ENCODE data around the gene RALA. TPM values are rescaled to one million over a fixed set of nuclear protein-coding genes. Genes with fewer than 3 reads are reported as not detected.

The RALA gene
- total RNA-seq, 4 donors from 2014 or later = 18.3 to 29.7 (median 20.0) TPM

GRCh38 chr7:39642896-39643295 is 19.5 kb downstream of the RALA start:
- Histone ChIP-seq H3K27ac (no peak overlapping the region), H3K4me3 (replicated peaks in 1 of 3) (no peak overlapping the region), H3K9me3 (no peaks in the 10 kb centered on the region), H3K36me3 (no peaks in the 10 kb centered on the region), H3K27me3 (no peaks in the 10 kb centered on the region), H3K4me1 (no peaks in the 10 kb centered on the region)
- intact Hi-C loops (cut with DNase I) = no loop called here
- TF ChIP-seq, protein P1, sequence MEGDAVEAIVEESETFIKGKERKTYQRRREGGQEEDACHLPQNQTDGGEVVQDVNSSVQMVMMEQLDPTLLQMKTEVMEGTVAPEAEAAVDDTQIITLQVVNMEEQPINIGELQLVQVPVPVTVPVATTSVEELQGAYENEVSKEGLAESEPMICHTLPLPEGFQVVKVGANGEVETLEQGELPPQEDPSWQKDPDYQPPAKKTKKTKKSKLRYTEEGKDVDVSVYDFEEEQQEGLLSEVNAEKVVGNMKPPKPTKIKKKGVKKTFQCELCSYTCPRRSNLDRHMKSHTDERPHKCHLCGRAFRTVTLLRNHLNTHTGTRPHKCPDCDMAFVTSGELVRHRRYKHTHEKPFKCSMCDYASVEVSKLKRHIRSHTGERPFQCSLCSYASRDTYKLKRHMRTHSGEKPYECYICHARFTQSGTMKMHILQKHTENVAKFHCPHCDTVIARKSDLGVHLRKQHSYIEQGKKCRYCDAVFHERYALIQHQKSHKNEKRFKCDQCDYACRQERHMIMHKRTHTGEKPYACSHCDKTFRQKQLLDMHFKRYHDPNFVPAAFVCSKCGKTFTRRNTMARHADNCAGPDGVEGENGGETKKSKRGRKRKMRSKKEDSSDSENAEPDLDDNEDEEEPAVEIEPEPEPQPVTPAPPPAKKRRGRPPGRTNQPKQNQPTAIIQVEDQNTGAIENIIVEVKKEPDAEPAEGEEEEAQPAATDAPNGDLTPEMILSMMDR (IDR thresholded peaks at IDR 0.05) = no peak
- no peak for TF ChIP-seq POLR2A (IDR thresholded peaks at IDR 0.05)
- DNase-seq = no peak

DNA sequence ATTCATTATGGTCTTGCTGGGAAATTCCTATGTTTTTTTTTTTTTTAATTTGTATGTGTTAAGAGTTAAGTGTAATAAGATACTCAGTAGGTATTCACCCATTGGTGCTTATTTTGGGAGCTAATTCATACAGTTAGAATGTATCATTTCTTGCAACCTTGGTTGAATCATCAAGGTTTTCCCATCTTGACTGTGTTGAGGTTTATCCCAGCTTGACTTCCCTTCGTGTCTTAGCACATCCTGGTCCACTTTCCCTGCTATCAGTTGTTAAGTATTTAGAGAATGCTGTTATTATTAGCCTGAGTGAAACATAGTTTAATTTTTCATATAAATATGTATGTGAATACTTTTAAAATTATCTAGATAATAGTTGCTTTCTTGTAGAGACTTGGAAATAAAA is 20.8 kb downstream of the RALA start:
- no peaks in the 10 kb centered on the region for H3K36me3 ChIP-seq
- DNase-seq = no peak
- TF ChIP-seq, protein P1 (IDR thresholded peaks at IDR 0.05) = no peak
- no peak for TF ChIP-seq POLR2A (IDR thresholded peaks at IDR 0.05)
- intact Hi-C loops (cut with DNase I) = no loop called here
- no peaks in the 10 kb centered on the region for H3K27me3 ChIP-seq
- no peaks in the 10 kb centered on the region for H3K9me3 ChIP-seq
- H3K27ac ChIP-seq = no peak overlapping the region
- no peak overlapping the region for H3K4me3 ChIP-seq (replicated peaks in 1 of 3)
- WGBS, 2 donors = 74 to 80% methylated on average over 1 of the region's 1 CpG
- H3K4me1 ChIP-seq = no peaks in the 10 kb centered on the region

GRCh38 chr7:39645482-39646407 is 22.4 kb downstream of the RALA start:
- intact Hi-C loops (cut with DNase I) = no loop called here
- H3K4me3 ChIP-seq (replicated peaks in 1 of 3) = no peak overlapping the region
- no peaks in the 10 kb centered on the region for H3K4me1 ChIP-seq
- DNase-seq = no peak
- no peaks in the 10 kb centered on the region for H3K27me3 ChIP-seq
- H3K36me3 ChIP-seq = no peaks in the 10 kb centered on the region
- WGBS, 2 donors = 86 to 89% methylated on average over 5 of the region's 5 CpGs
- H3K27ac ChIP-seq = no peak overlapping the region
- TF ChIP-seq POLR2A (IDR thresholded peaks at IDR 0.05) = no peak
- TF ChIP-seq, protein P1 (IDR thresholded peaks at IDR 0.05) = no peak
- no peaks in the 10 kb centered on the region for H3K9me3 ChIP-seq

- intact Hi-C loops (cut with DNase I) = no loop called here
These were observed 24.4 kb downstream of the RALA start for GRCh38 chr7:39647816-39648215.

GRCh38 chr7:39650676-39651075 is 27.3 kb downstream of the RALA start:
- Histone ChIP-seq H3K27me3 (no peaks in the 10 kb centered on the region), H3K36me3 (no peaks in the 10 kb centered on the region)
- TF ChIP-seq, protein P1 (IDR thresholded peaks at IDR 0.05) = no peak
- no peak for TF ChIP-seq POLR2A (IDR thresholded peaks at IDR 0.05)

More at GRCh38 chr7:39647816-39648215, 24.4 kb downstream of the RALA start:
- Histone ChIP-seq H3K4me1 (peaks cover 0 to 5% of the 10 kb centered on the region in 2 donors), H3K9me3 (no peaks in the 10 kb centered on the region), H3K36me3 (no peaks in the 10 kb centered on the region), H3K27ac (no peak overlapping the region), H3K27me3 (no peaks in the 10 kb centered on the region), H3K4me3 (replicated peaks in 1 of 3) (no peak overlapping the region)
- DNase-seq = no peak
- TF ChIP-seq POLR2A (IDR thresholded peaks at IDR 0.05) = no peak
- TF ChIP-seq, protein P1 (IDR thresholded peaks at IDR 0.05) = no peak

More at GRCh38 chr7:39650676-39651075, 27.3 kb downstream of the RALA start:
- WGBS, 2 donors = 79 to 81% methylated on average over 4 of the region's 4 CpGs
- Histone ChIP-seq H3K27ac (no peak overlapping the region), H3K9me3 (no peaks in the 10 kb centered on the region), H3K4me3 (replicated peaks in 1 of 3) (no peak overlapping the region), H3K4me1 (peaks cover 0 to 5% of the 10 kb centered on the region in 2 donors)
- no peak for DNase-seq
- intact Hi-C loops (cut with DNase I) = no loop called here

Measured in thyroid gland (tissue), 4 donors.